Measurements from ENCODE around the gene NBAS.

The NBAS gene

DNA sequence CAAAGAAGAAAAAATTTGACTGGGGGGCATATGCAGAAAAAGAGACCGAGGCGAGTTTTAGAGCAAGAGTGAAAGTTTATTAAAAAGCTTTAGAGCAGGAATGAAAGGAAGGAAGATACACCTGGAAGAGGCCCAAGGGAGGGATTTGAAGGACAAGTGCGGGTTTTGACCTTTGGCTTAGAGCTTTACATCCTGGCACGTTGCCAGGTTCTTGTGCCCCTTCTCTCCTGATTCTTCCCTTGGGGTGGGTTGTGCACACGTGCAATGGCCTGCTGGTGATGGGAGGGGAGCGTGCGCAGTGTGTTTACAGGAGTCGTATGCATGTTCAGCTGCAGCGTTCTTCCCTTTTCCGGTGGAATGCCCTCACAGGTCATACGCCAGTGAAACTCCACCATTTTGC is 208.8 kb downstream of the NBAS start:
- intact Hi-C loops (cut with DNase I; ENCODE audit: low total_unique reads): no loop called here
- no peak overlapping the region for H3K4me3 ChIP-seq
- H3K36me3 ChIP-seq: peaks cover 11 to 40% (median 27%) of the 10 kb centered on the region in 3 donors
- H3K27me3 ChIP-seq: no peaks in the 10 kb centered on the region
- TF ChIP-seq, protein P1, sequence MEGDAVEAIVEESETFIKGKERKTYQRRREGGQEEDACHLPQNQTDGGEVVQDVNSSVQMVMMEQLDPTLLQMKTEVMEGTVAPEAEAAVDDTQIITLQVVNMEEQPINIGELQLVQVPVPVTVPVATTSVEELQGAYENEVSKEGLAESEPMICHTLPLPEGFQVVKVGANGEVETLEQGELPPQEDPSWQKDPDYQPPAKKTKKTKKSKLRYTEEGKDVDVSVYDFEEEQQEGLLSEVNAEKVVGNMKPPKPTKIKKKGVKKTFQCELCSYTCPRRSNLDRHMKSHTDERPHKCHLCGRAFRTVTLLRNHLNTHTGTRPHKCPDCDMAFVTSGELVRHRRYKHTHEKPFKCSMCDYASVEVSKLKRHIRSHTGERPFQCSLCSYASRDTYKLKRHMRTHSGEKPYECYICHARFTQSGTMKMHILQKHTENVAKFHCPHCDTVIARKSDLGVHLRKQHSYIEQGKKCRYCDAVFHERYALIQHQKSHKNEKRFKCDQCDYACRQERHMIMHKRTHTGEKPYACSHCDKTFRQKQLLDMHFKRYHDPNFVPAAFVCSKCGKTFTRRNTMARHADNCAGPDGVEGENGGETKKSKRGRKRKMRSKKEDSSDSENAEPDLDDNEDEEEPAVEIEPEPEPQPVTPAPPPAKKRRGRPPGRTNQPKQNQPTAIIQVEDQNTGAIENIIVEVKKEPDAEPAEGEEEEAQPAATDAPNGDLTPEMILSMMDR (IDR thresholded peaks at IDR 0.05): no peak
- no peak for DNase-seq
- no peaks in the 10 kb centered on the region for H3K9me3 ChIP-seq
- H3K27ac ChIP-seq: no peak overlapping the region
- H3K4me1 ChIP-seq: no peaks in the 10 kb centered on the region

DNA sequence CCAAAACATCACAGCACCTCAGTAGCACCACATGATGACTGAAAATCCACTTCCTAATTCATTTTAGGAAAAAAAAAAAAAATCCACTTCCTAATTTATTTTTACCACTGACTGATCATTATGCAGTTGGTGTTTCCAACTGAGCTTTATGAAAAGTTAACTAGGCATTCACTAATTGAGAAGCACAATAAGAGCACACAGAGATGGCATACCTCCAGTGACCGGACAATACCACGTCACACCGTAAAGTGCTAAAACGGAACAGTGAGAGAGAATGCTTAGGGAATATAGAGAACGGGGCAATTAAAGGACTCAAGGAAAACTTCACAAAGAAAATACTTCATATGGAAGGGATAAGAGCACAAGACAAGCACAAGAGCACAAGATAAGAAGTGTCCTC is 212.5 kb downstream of the NBAS start:
- Histone ChIP-seq H3K27me3 (no peaks in the 10 kb centered on the region), H3K27ac (no peak overlapping the region), H3K36me3 (peaks cover 19 to 40% (median 20%) of the 10 kb centered on the region in 3 donors), H3K4me1 (no peaks in the 10 kb centered on the region), H3K9me3 (no peaks in the 10 kb centered on the region), H3K4me3 (no peak overlapping the region)
- intact Hi-C loops (cut with DNase I; ENCODE audit: low total_unique reads): no loop called here
- TF ChIP-seq, protein P1 (IDR thresholded peaks at IDR 0.05): no peak
- DNase-seq: no peak

DNA sequence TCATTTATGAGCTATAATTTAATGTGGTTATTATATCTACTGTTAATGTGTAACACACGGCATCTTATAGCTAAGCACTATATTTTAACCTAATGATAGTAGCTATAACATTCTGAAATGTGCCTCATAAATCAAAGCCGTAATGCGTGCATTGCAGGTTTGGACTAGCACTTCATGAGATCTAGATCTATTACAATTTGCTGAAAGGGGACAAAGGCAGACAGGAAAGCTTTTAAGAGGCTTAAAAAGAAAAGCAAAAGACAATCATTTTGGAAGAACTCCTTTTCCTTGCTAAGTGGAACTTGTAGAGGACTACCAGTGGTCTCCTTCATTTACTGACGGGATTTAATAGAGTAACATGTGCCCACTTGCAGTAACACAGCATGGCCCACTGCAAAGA is 213.1 kb downstream of the NBAS start:
- Histone ChIP-seq H3K4me1 (no peaks in the 10 kb centered on the region), H3K27ac (no peak overlapping the region), H3K36me3 (peaks cover 16 to 40% (median 20%) of the 10 kb centered on the region in 3 donors), H3K27me3 (no peaks in the 10 kb centered on the region), H3K9me3 (no peaks in the 10 kb centered on the region), H3K4me3 (no peak overlapping the region)
- DNase-seq: no peak
- intact Hi-C loops (cut with DNase I; ENCODE audit: low total_unique reads): no loop called here
- TF ChIP-seq, protein P1 (IDR thresholded peaks at IDR 0.05): no peak

DNA sequence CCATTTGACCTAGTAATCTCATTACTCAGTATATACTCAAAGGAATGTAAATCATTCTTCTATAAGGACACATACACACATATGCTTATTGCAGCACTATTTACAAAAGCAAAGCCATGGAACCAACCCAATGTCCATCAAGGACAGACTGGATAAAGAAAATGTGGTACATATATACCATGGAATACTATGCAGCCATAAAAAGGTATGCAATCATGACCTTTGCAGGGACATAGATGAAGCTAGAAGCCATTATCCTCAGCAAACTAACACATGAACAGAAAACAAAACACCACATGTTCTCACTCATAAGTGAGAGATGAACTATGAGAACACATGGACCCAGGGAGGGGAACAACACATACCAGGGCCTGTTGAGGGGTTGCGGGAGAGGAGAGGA is 214.5 kb downstream of the NBAS start:
- H3K4me1 ChIP-seq: no peaks in the 10 kb centered on the region
- H3K27ac ChIP-seq: no peak overlapping the region
- DNase-seq: no peak
- intact Hi-C loops (cut with DNase I; ENCODE audit: low total_unique reads): no loop called here
- H3K4me3 ChIP-seq: no peak overlapping the region
- H3K9me3 ChIP-seq: no peaks in the 10 kb centered on the region
- peaks cover 17 to 29% (median 18%) of the 10 kb centered on the region in 3 donors for H3K36me3 ChIP-seq
- TF ChIP-seq, protein P1 (IDR thresholded peaks at IDR 0.05): no peak
- H3K27me3 ChIP-seq: no peaks in the 10 kb centered on the region

DNA sequence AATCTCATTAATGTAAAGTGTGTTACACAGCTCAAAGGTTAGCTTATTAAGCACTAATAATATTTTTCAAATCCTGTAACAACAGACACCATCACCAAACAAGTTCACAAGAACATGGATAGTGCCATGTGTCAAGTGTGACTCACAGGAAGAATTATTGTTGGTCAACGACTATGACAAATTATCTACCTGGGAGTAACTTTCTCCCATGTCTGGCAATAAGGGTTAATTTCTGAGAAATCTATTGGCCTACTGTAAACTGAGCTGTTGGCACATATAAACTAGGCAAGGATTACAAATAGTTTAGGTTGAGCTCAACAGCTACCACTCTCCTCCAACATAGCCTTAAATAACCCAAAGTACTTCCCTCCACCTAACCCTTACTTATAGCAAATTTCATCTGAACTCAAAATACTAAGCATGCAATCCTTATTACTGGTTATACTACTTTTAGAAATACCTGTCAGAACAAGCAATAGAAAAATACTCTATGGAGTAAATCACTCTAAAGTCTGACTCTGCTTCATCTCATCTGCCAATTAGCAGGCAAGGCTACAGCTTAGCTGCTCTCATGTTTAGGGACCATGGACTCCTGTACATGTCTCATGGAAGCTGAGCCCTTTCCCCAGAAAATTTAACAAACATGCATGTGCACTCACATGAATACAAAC is 223.0 kb downstream of the NBAS start:
- H3K27me3 ChIP-seq: no peaks in the 10 kb centered on the region
- no peaks in the 10 kb centered on the region for H3K9me3 ChIP-seq
- TF ChIP-seq, protein P1 (IDR thresholded peaks at IDR 0.05): no peak
- peaks cover 4 to 13% (median 9%) of the 10 kb centered on the region in 3 donors for H3K36me3 ChIP-seq
- intact Hi-C loops (cut with DNase I; ENCODE audit: low total_unique reads): no loop called here
- no peak for DNase-seq
- no peaks in the 10 kb centered on the region for H3K4me1 ChIP-seq
- no peak overlapping the region for H3K4me3 ChIP-seq
- no peak overlapping the region for H3K27ac ChIP-seq

Measured in tibial artery (tissue), 4 donors.